GM12878 (cell line): ENCODE data around the gene PRKAG2. TPM values are rescaled to one million over a fixed set of nuclear protein-coding genes. Genes with fewer than 3 reads are reported as not detected.

Source experiments
- ATAC-seq: fragments of 200-7000 bp; cut with Tn5 transposase; 3 replicates; pipeline ENCODE4 v1.9.1; 2020; ENCODE audit warnings: mild to moderate bottlenecking, moderate library complexity
- BruUV-seq: library from RNA; stranded (reverse); fragments of 400-500 nt; replicated peaks from 2 replicates; lab custom pipeline; 2021; lab: Mats Ljungman, UMichigan
- CTCF ChIA-PET: fragments of 300-600 bp; sonication (Branson Sonifier 250); formaldehyde crosslinking; extraction: SDS; loops from one replicate; lab custom pipeline; 2021; ENCODE audit warnings: inconsistent platforms; lab: Yijun Ruan, JAX
- POLR2A ChIA-PET: fragments of 350-600 bp; formaldehyde crosslinking; extraction: SDS; loops from one replicate; lab custom pipeline; 2021; ENCODE audit warnings: inconsistent platforms; lab: Charles Lee
- RAD21 ChIA-PET: fragments of 300-600 bp; sonication (Branson Sonifier 250); formaldehyde crosslinking; loops from one replicate; lab custom pipeline; 2023; ENCODE audit warnings: antibody characterized with exemption; ENCODE audit not compliant: unreplicated experiment; lab: Charles Lee
- SMC1A ChIA-PET: fragments of 300-600 bp; sonication (Branson Sonifier 250); formaldehyde crosslinking; loops from one replicate; lab custom pipeline; 2023; ENCODE audit not compliant: unreplicated experiment, uncharacterized antibody; lab: Charles Lee
- DNase-seq: peaks from one replicate; pipeline ENCODE4 v3.0.0-alpha.2; 2011; ENCODE audit warnings: low read depth, low spot score
- FAIRE-seq: peaks from 3 replicates; lab custom pipeline; 2011; peaks lifted over from hg19 to GRCh38; lab: Jason Lieb, UNC
- H2AFZ ChIP-seq: 2 replicates; pipeline ENCODE4 v1.6.0; 2011; ENCODE audit warnings: low read depth, low read length, control low read depth; ENCODE audit not compliant: control insufficient read depth
- H3K27ac ChIP-seq: 2 replicates; pipeline ENCODE4 v1.5.1; 2011; ENCODE audit warnings: control low read depth; ENCODE audit not compliant: control insufficient read depth, insufficient read depth
- H3K27me3 ChIP-seq, 2 experiments: replicated peaks in 1 of 2; 2 replicates each; pipeline versions ENCODE4 v1.6.0 to v1.6.1; 2011; ENCODE audit warnings: low read length in 1 of 2; ENCODE audit not compliant: control insufficient read depth in 2 of 2, insufficient read depth in 2 of 2
- H3K36me3 ChIP-seq, 2 experiments: 2 replicates each; pipeline ENCODE4 v1.5.1; 2011; ENCODE audit warnings: low read length in 1 of 2; ENCODE audit not compliant: control insufficient read depth in 2 of 2, insufficient read depth in 2 of 2
- H3K4me1 ChIP-seq: 2 replicates; pipeline ENCODE4 v1.6.1; 2011; ENCODE audit warnings: mild to moderate bottlenecking, low read length, moderate library complexity, mixed read lengths; ENCODE audit not compliant: control insufficient read depth, insufficient read depth
- H3K4me2 ChIP-seq: 2 replicates; pipeline ENCODE4 v1.6.0; 2011; ENCODE audit warnings: control low read depth; ENCODE audit not compliant: control insufficient read depth, insufficient read depth
- H3K4me3 ChIP-seq: fragments of 200-600 bp; sonication (generic); 2 replicates; pipeline ENCODE4 v1.5.1; 2016
- H3K79me2 ChIP-seq: 2 replicates; pipeline ENCODE4 v1.6.0; 2011; ENCODE audit warnings: low read length; ENCODE audit not compliant: control insufficient read depth, insufficient read depth
- H3K9ac ChIP-seq: 2 replicates; pipeline ENCODE4 v1.8.0; 2011; ENCODE audit warnings: low read length, control low read depth, mixed read lengths; ENCODE audit not compliant: control insufficient read depth, insufficient read depth
- H3K9me3 ChIP-seq: replicated peaks from 3 replicates; pipeline ENCODE4 v1.5.1; 2011; ENCODE audit warnings: mild to moderate bottlenecking, low read length; ENCODE audit not compliant: control insufficient read depth, insufficient read depth
- H4K20me1 ChIP-seq: 2 replicates; pipeline ENCODE4 v1.6.0; 2011; ENCODE audit not compliant: control insufficient read depth, insufficient read depth
- CBX3 ChIP-seq: fragments of 200-600 bp; sonication (generic); IDR thresholded peaks from 2 replicates; pipeline ENCODE4 v1.6.1; 2016; ENCODE audit warnings: low read depth, borderline replicate concordance
- EGR1 ChIP-seq, 2 experiments: IDR thresholded peaks; 1 replicate in 1 of 2; 2 replicates in 1 of 2; pipeline ENCODE4 v1.6.1; 2011 to 2012; ENCODE audit warnings: low read depth in 2 of 2, low read length in 2 of 2, borderline replicate concordance in 1 of 2, mild to moderate bottlenecking in 1 of 2, moderate library complexity in 1 of 2
- ESRRA ChIP-seq: IDR thresholded peaks from 2 replicates; pipeline ENCODE4 v1.6.1; 2012; ENCODE audit warnings: mild to moderate bottlenecking, low read length, improper control_type of control experiment
- FOS ChIP-seq: IDR thresholded peaks from 3 replicates; pipeline ENCODE4 v1.6.1; 2011; ENCODE audit warnings: borderline replicate concordance; ENCODE audit not compliant: insufficient read length; ENCODE audit errors: extremely low read depth
- HDAC6 ChIP-seq: fragments of 200-600 bp; sonication (generic); IDR thresholded peaks from one replicate; pipeline ENCODE4 v1.8.0; 2017; ENCODE audit warnings: antibody characterized with exemption; ENCODE audit not compliant: unreplicated experiment
- IRF5 ChIP-seq: fragments of 450-650 bp; IDR thresholded peaks from 2 replicates; pipeline ENCODE4 v1.6.1; 2017; ENCODE audit warnings: borderline replicate concordance
- JUNB ChIP-seq: IDR thresholded peaks from 2 replicates; pipeline ENCODE4 v1.6.1; 2016; ENCODE audit warnings: antibody characterized with exemption, mild to moderate bottlenecking
- NFIC ChIP-seq: IDR thresholded peaks from 2 replicates; pipeline ENCODE4 v1.6.1; 2012; ENCODE audit warnings: low read depth, mild to moderate bottlenecking, inconsistent platforms, low read length, moderate library complexity
- PKNOX1 ChIP-seq: fragments of 450-650 bp; IDR thresholded peaks from 2 replicates; pipeline ENCODE4 v1.6.1; 2016; ENCODE audit warnings: mild to moderate bottlenecking
- POU2F2 ChIP-seq: IDR thresholded peaks from 3 replicates; pipeline ENCODE4 v1.6.1; 2011; ENCODE audit warnings: low read depth, mild to moderate bottlenecking, low read length, borderline replicate concordance
- YY1 ChIP-seq: IDR thresholded peaks from 2 replicates; pipeline ENCODE4 v1.6.1; 2011; ENCODE audit warnings: low read depth, mild to moderate bottlenecking, low read length
- WGBS: methylation state at CpG from one replicate; pipeline ENCODE4 v1.1.6; 2016; ENCODE audit warnings: low lambda C conversion rate; ENCODE audit not compliant: insufficient replicate concordance, insufficient coverage; ENCODE audit errors: missing lambda C conversion rate; 5-methylcytosine and 5-hydroxymethylcytosine counted together
- in situ Hi-C: fragments of 300-500 bp; cut with MboI; formaldehyde crosslinking; loops from 9 replicates; pipeline ENCODE4 v1.14.3; 2018; ENCODE audit warnings: mixed read lengths
- intact Hi-C: fragments of 100-400 bp; cut with micrococcal nuclease; formaldehyde crosslinking; loops from one replicate; pipeline ENCODE4 v1.14.2; 2022; ENCODE audit not compliant: unreplicated experiment
- polyA plus RNA-seq, 11 experiments: library from polyadenylated mRNA; depleted of rRNA in 4 of 11; unstranded in 6 of 11; stranded (reverse) in 5 of 11; fragments of >200 nt; fragmentation: Nextera tagmentation in 4 of 11; fragmentation: Illumina TruSeq in 1 of 11; extraction: Ambion mirVana in 4 of 11; extraction: Trizol in 1 of 11; gene quantifications; 1 replicate in 1 of 11; 2 replicates in 10 of 11; pipeline versions ENCODE4 v1.2.1 to v1.2.3, GENCODE V29; 2011 to 2016; ENCODE audit warnings: inconsistent platforms in 2 of 11, missing spikeins in 2 of 11, low read depth in 1 of 11
- total RNA-seq, 4 experiments: library from RNA; depleted of rRNA in 3 of 4; stranded (reverse); fragments of >200 nt in 3 of 4; fragmentation: Illumina TruSeq in 1 of 4; extraction: Trizol in 1 of 4; gene quantifications; 2 replicates each; pipeline versions ENCODE4 v1.2.1 to v1.2.3, GENCODE V29; 2013 to 2021
- TF ChIP-seq, protein P1 (sequence below): IDR thresholded peaks from 2 replicates; pipeline ENCODE4 v1.6.1; 2012; ENCODE audit warnings: low read length, inconsistent platforms
- TF ChIP-seq, protein P2 (sequence below): IDR thresholded peaks from 2 replicates; pipeline ENCODE4 v1.6.1; 2012; ENCODE audit warnings: low read depth, low read length, improper control_type of control experiment

Gene PRKAG2
- total and polyA plus RNA-seq, 10 of the 15 experiments (the other 5 are each of a cell fraction or from before 2014, with no cell fraction given), result 3.4 to 8.9 (median 6.8) TPM

DNA sequence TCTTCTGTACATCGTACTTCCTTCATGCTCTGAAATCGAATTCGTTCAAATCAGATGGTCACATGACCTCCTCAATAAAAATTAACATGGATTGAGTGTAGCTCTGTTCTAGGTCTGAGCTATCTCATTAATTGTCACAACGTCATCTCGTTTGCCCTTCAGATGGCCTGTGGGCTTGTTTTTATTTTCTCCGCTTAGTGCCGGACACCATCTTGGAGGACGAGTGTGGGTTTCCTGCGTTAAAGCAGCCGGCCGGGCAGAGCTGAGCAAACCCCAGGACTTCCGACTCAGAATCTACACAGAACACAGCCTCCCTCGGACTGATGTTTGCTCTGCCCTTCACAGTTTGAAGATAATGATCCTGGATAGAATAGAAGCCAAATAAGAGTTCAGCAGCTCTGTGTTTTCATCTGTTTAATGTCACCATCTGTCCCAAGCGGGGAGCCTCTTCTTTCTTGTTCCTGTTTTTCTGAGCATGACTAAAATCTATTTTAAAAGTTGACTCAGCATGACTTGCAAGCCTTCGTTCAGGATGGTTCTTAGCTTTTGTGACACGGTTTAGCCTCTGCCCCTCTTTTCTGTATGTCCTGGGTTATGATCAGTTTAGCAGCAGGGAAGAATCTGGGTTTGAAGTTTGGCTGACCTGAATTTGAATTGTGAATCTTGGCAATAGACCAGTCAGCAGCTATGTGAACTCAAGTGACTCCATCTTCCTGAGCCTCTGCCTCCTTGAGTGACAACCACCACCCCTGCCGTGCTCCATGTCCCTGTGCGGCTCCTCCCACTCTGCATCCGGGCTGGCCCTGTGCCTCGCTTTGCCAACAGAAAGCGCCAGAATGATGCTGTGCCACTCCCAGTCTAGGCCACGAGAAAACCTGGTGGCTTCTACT is 48.8 kb upstream of the PRKAG2 start:
- POLR2A ChIA-PET, result no interaction called here
- H3K79me2 ChIP-seq, result no peaks in the 10 kb centered on the region
- H3K4me3 ChIP-seq, result no peak overlapping the region
- no TSS peak for BruUV-seq
- ATAC-seq (no peak; the same call in 1 of the 3 replicates), DNase-seq (no peak)
- no peak overlapping the region; the same call in 1 of the 2 replicates for H3K27ac ChIP-seq
- TF ChIP-seq FOS (no peak), ESRRA (no peak), YY1 (peak; percentile 78), POU2F2 (no peak), PKNOX1 (0 out of 2 replicates have a peak, but pooled peaks have one; percentile 10), IRF5 (no peak), HDAC6 (no peak), EGR1 (IDR thresholded peaks at IDR 0.05; ENCODE audit: borderline replicate concordance in 1 of 2, low read depth in 2 of 2, low read length in 2 of 2) (no peak), CBX3 (no peak), NFIC (peak; percentile 48; the same call in 1 of the 2 replicates), JUNB (peak; percentile 35; the same call in 1 of the 2 replicates)
- TF ChIP-seq, protein P1, sequence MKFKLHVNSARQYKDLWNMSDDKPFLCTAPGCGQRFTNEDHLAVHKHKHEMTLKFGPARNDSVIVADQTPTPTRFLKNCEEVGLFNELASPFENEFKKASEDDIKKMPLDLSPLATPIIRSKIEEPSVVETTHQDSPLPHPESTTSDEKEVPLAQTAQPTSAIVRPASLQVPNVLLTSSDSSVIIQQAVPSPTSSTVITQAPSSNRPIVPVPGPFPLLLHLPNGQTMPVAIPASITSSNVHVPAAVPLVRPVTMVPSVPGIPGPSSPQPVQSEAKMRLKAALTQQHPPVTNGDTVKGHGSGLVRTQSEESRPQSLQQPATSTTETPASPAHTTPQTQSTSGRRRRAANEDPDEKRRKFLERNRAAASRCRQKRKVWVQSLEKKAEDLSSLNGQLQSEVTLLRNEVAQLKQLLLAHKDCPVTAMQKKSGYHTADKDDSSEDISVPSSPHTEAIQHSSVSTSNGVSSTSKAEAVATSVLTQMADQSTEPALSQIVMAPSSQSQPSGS, result peak; percentile 47; the same call in 1 of the 2 replicates
- TF ChIP-seq, protein P2, sequence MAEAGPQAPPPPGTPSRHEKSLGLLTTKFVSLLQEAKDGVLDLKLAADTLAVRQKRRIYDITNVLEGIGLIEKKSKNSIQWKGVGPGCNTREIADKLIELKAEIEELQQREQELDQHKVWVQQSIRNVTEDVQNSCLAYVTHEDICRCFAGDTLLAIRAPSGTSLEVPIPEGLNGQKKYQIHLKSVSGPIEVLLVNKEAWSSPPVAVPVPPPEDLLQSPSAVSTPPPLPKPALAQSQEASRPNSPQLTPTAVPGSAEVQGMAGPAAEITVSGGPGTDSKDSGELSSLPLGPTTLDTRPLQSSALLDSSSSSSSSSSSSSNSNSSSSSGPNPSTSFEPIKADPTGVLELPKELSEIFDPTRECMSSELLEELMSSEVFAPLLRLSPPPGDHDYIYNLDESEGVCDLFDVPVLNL, result no peak
- TF ChIP-seq, all 136 proteins: peak for 5
- Histone ChIP-seq H3K4me2 (peak overlapping the region; percentile 41; the same call in 1 of the 2 replicates), H3K27me3 (no peaks in the 10 kb centered on the region; a peak in 1 of 4 replicates), H3K9me3 (no peaks in the 10 kb centered on the region), H3K4me1 (peaks cover 7% of the 10 kb centered on the region), H3K9ac (no peak overlapping the region), H3K36me3 (no peaks in the 10 kb centered on the region), H4K20me1 (no peaks in the 10 kb centered on the region), H2AFZ (peak overlapping the region; percentile 87)
- WGBS, result 34% methylated on average over 22 of the region's 22 CpGs
- intact Hi-C loops (no loop called here), in situ Hi-C loops (no loop called here)
- FAIRE-seq, result no peak
- ChIA-PET CTCF (no interaction called here), RAD21 (no interaction called here), SMC1A (no interaction called here)
